Middle frontal gyrus (tissue), 1 donor: Measurements from ENCODE around the gene IPO4.

Experiments used
- DNase-seq: peaks from one replicate; pipeline ENCODE4 v3.0.0-alpha.2; 2015; ENCODE audit warnings: low spot score; ENCODE audit errors: extremely low spot score

The IPO4 gene

GRCh38 chr14:24132976-24133375 lies 55.6 kb downstream of the IPO4 start:
- DNase-seq, result no peak

GRCh38 chr14:24132061-24132685 lies 56.4 kb downstream of the IPO4 start:
- no peak for DNase-seq

GRCh38 chr14:24131549-24131966 lies 57.1 kb downstream of the IPO4 start:
- no peak for DNase-seq

- DNase-seq, result no peak
Observed at GRCh38 chr14:24130717-24131548, 57.7 kb downstream of the IPO4 start.

GRCh38 chr14:24130380-24130716 lies 58.3 kb downstream of the IPO4 start, which contains the start of gene FITM1:
TSS of gene FITM1 (plus strand) at chr14:24130659. CDS start at chr14:24131564, 905 bp downstream.
- no peak for DNase-seq
